K562 (cell line): ENCODE measurements around the gene CCL19. TPM values are rescaled to one million over a fixed set of nuclear protein-coding genes. Genes with fewer than 3 reads are reported as not detected.
A peak's percentile ranks its signal among the peaks of the same experiment; 100 is the strongest.

Source experiments
- GTF2E2 ChIP-seq: fragments of 200-800 bp; sonication (Bioruptor generic); IDR thresholded peaks from 2 replicates; pipeline ENCODE4 v1.6.1; 2016; ENCODE audit warnings: missing genetic modification characterization, missing compliant biosample characterization
- MYNN ChIP-seq, 2 experiments: sonication (generic); formaldehyde crosslinking in 1 of 2; IDR thresholded peaks; 2 replicates each; pipeline versions ENCODE4 v1.5.0 to v1.6.1; 2016 to 2020; ENCODE audit warnings: antibody characterized with exemption in 1 of 2, missing genetic modification reagents in 1 of 2
- NR0B1 ChIP-seq: fragments of 450-650 bp; IDR thresholded peaks from one replicate; pipeline ENCODE4 v1.6.1; 2018; ENCODE audit warnings: mild to moderate bottlenecking, moderate library complexity; ENCODE audit not compliant: partially characterized antibody
- NR4A1 ChIP-seq, 2 experiments: fragments of 250-450 bp in 1 of 2; fragments of 450-650 bp in 1 of 2; sonication (Bioruptor Pico) in 1 of 2; IDR thresholded peaks; 2 replicates each; pipeline versions ENCODE4 v1.4.0 to v1.6.1; 2016 to 2020; ENCODE audit warnings: mild to moderate bottlenecking in 2 of 2, missing compliant biosample characterization in 1 of 2, missing genetic modification characterization in 1 of 2, moderate library complexity in 1 of 2
- PHB2 ChIP-seq: fragments of 450-650 bp; IDR thresholded peaks from 2 replicates; pipeline ENCODE4 v1.6.1; 2017; ENCODE audit warnings: low read depth
- TFAP4 ChIP-seq: sonication (generic); formaldehyde crosslinking; IDR thresholded peaks from 2 replicates; pipeline ENCODE4 v1.8.0; 2022; ENCODE audit warnings: missing genetic modification reagents, mild to moderate bottlenecking, moderate library complexity, borderline replicate concordance
- YBX1 ChIP-seq: fragments of 450-650 bp; IDR thresholded peaks from 2 replicates; pipeline ENCODE4 v1.7.1; 2016; ENCODE audit warnings: mild to moderate bottlenecking
- ZBTB11 ChIP-seq, 3 experiments: fragments of 200-800 bp in 1 of 3; fragments of 250-450 bp in 1 of 3; fragments of 450-650 bp in 1 of 3; sonication (Bioruptor Pico) in 1 of 3; sonication (Bioruptor generic) in 1 of 3; formaldehyde crosslinking in 1 of 3; IDR thresholded peaks; 2 replicates each; pipeline versions ENCODE4 v1.6.1 to v1.8.0; 2016 to 2022; ENCODE audit warnings: mild to moderate bottlenecking in 2 of 3, missing genetic modification characterization in 2 of 3, missing compliant biosample characterization in 1 of 3, moderate library complexity in 1 of 3
- ZBTB8A ChIP-seq: fragments of 450-650 bp; IDR thresholded peaks from 2 replicates; pipeline ENCODE4 v1.6.1; 2018; ENCODE audit warnings: mild to moderate bottlenecking, moderate library complexity; ENCODE audit not compliant: partially characterized antibody
- ZC3H8 ChIP-seq: fragments of 450-650 bp; IDR thresholded peaks from 2 replicates; pipeline ENCODE4 v1.6.1; 2017
- ZKSCAN1 ChIP-seq: fragments of 150-350 bp; IDR thresholded peaks from 2 replicates; pipeline ENCODE4 v1.6.1; 2016; ENCODE audit warnings: low read depth, low read length
- ZKSCAN3 ChIP-seq: fragments of 250-450 bp; sonication (Bioruptor Pico); IDR thresholded peaks from 2 replicates; pipeline ENCODE4 v1.4.0; 2020
- ZKSCAN8 ChIP-seq: fragments of 200-800 bp; sonication (Bioruptor generic); IDR thresholded peaks from 2 replicates; pipeline ENCODE4 v1.6.1; 2016; ENCODE audit warnings: missing genetic modification characterization, missing compliant biosample characterization
- ZNF512 ChIP-seq: IDR thresholded peaks from 2 replicates; pipeline ENCODE4 v1.6.1; 2016; ENCODE audit warnings: missing genetic modification characterization, missing compliant biosample characterization
- ZNF639 ChIP-seq, 2 experiments: fragments of 200-800 bp in 1 of 2; sonication (Bioruptor generic) in 1 of 2; sonication (generic) in 1 of 2; formaldehyde crosslinking in 1 of 2; IDR thresholded peaks in 1 of 2; conservative IDR thresholded peaks in 1 of 2; 2 replicates each; pipeline versions ENCODE4 v1.5.0 to v1.6.1; 2016 to 2020; ENCODE audit warnings: missing compliant biosample characterization in 1 of 2, missing genetic modification characterization in 1 of 2, missing genetic modification reagents in 1 of 2
- polyA plus RNA-seq, 8 experiments: library from polyadenylated mRNA; depleted of rRNA in 4 of 8; stranded (reverse) in 5 of 8; unstranded in 3 of 8; fragments of >200 nt; fragmentation: Nextera tagmentation in 2 of 8; fragmentation: Illumina TruSeq in 1 of 8; extraction: Ambion mirVana in 2 of 8; extraction: Trizol in 1 of 8; gene quantifications; 2 replicates each; pipeline versions ENCODE4 v1.2.1 to v1.2.3, GENCODE V29; 2011 to 2014; ENCODE audit warnings: inconsistent platforms in 1 of 8, missing spikeins in 1 of 8
- total RNA-seq, 7 experiments: library from RNA; depleted of rRNA in 6 of 7; stranded (reverse); fragments of >200 nt in 6 of 7; fragmentation: Illumina TruSeq in 2 of 7; extraction: Trizol in 2 of 7; gene quantifications; 2 replicates each; pipeline versions ENCODE4 v1.2.1 to v1.2.3, GENCODE V29; 2011 to 2021; ENCODE audit warnings: low replicate concordance in 1 of 7

Gene CCL19
- total and polyA plus RNA-seq, 9 of the 15 experiments (the other 6 are each of a cell fraction or from before 2014, with no cell fraction given) = not detected

- TF ChIP-seq ZNF639 (CRISPR knock-in tag; conservative IDR thresholded peaks at IDR 0.05 in 1 of 2, IDR thresholded peaks at IDR 0.05 in 1 of 2) (no peak), ZKSCAN1 (no peak), PHB2 (no peak), ZKSCAN8 (CRISPR knock-in tag) (no peak), GTF2E2 (tag) (0 out of 2 replicates have a peak, but pooled peaks have one; percentile 19), YBX1 (no peak), ZC3H8 (no peak), NR0B1 (no peak), MYNN (IDR thresholded peaks at IDR 0.05) (no peak), MYNN (CRISPR knock-in tag; IDR thresholded peaks at IDR 0.05) (no peak), ZBTB11 (CRISPR knock-in tag; IDR thresholded peaks at IDR 0.05) (peak in 1 of 3 experiments; percentile 90; a peak in 3 of 6 replicates), ZBTB8A (no peak), NR4A1 (CRISPR knock-in tag; IDR thresholded peaks at IDR 0.05) (no peak), NR4A1 (tag; IDR thresholded peaks at IDR 0.05) (no peak), ZNF512 (tag) (no peak), TFAP4 (CRISPR knock-in tag) (peak; percentile 60), ZKSCAN3 (CRISPR knock-in tag) (no peak)
These were observed 25.5 kb downstream of the CCL19 start (continued) for GRCh38 chr9:34665381-34666250.
